HepG2 (cell line): ENCODE measurements around the gene TRIM3. TPM values are rescaled to one million over a fixed set of nuclear protein-coding genes. Genes with fewer than 3 reads are reported as not detected.

Experiments
- ATAC-seq: fragments of 200-7000 bp; cut with Tn5 transposase; 3 replicates; pipeline ENCODE4 v1.9.1; 2020; ENCODE audit warnings: mild to moderate bottlenecking, moderate library complexity
- BruUV-seq: library from RNA; stranded (reverse); fragments of 400-500 nt; replicated peaks from 2 replicates; lab custom pipeline; 2021; lab: Mats Ljungman, UMichigan
- CTCF ChIA-PET: fragments of 300-600 bp; formaldehyde crosslinking; extraction: SDS; loops from one replicate; lab custom pipeline; 2021; ENCODE audit warnings: low total read pairs, inconsistent platforms, low intra/inter-chr PET ratio; lab: Yijun Ruan, JAX
- POLR2A ChIA-PET: fragments of 350-600 bp; sonication (Branson Sonifier 250); formaldehyde crosslinking; loops from one replicate; lab custom pipeline; 2020; ENCODE audit warnings: antibody characterized with exemption, inconsistent platforms; lab: Yijun Ruan, JAX
- DNase-seq: peaks from one replicate; pipeline ENCODE4 v3.0.0-alpha.2; 2015; ENCODE audit warnings: low spot score
- FAIRE-seq: peaks from 3 replicates; lab custom pipeline; 2011; peaks lifted over from hg19 to GRCh38; lab: Jason Lieb, UNC
- H2AFZ ChIP-seq: one replicate; pipeline ENCODE4 v1.6.1; 2011; ENCODE audit warnings: low read length, inconsistent platforms
- H3K27ac ChIP-seq: fragments of 300-600 bp; 3 replicates; pipeline ENCODE4 v1.8.0; 2011; ENCODE audit warnings: mixed run types, mild to moderate bottlenecking, mixed read lengths, low read length, inconsistent platforms; ENCODE audit not compliant: insufficient read depth; ENCODE audit errors: extremely low read length
- H3K27me3 ChIP-seq, 2 experiments: fragments of 200-600 bp in 1 of 2; 2 replicates in 1 of 2; 3 replicates in 1 of 2; pipeline versions ENCODE4 v1.6.0 to v1.8.0; 2011; ENCODE audit warnings: low read length in 2 of 2, mild to moderate bottlenecking in 2 of 2, moderate library complexity in 2 of 2, inconsistent platforms in 1 of 2; ENCODE audit not compliant: insufficient read depth in 2 of 2, control insufficient read depth in 1 of 2
- H3K36me3 ChIP-seq, 2 experiments: fragments of 200-600 bp in 1 of 2; replicated peaks in 1 of 2; 2 replicates in 1 of 2; 3 replicates in 1 of 2; pipeline versions ENCODE4 v1.5.1 to v1.8.0; 2011; ENCODE audit warnings: low read length in 2 of 2, inconsistent platforms in 1 of 2; ENCODE audit not compliant: insufficient read depth in 2 of 2, control insufficient read depth in 1 of 2
- H3K4me1 ChIP-seq: 2 replicates; pipeline ENCODE4 v1.5.1; 2012; ENCODE audit warnings: low read length, inconsistent platforms; ENCODE audit not compliant: insufficient read depth
- H3K4me2 ChIP-seq: 2 replicates; pipeline ENCODE4 v1.6.0; 2011; ENCODE audit warnings: low read depth, low read length, inconsistent platforms
- H3K4me3 ChIP-seq, 3 experiments: fragments of 200-600 bp in 1 of 3; sonication (generic), shearing (Covaris generic) in 1 of 3; replicated peaks in 1 of 3; 2 replicates each; pipeline ENCODE4 v1.5.1; 2011 to 2016; ENCODE audit warnings: low read length in 3 of 3, inconsistent platforms in 2 of 3, low read depth in 2 of 3, mild to moderate bottlenecking in 2 of 3, control low read depth in 1 of 3, mixed read lengths in 1 of 3; ENCODE audit not compliant: insufficient read depth in 1 of 3
- H3K79me2 ChIP-seq: one replicate; pipeline ENCODE4 v1.6.1; 2011; ENCODE audit warnings: low read length, inconsistent platforms; ENCODE audit not compliant: insufficient read depth
- H3K9ac ChIP-seq: 2 replicates; pipeline ENCODE4 v1.6.0; 2011; ENCODE audit warnings: mild to moderate bottlenecking, low read depth, low read length, inconsistent platforms; ENCODE audit not compliant: insufficient read depth
- H3K9me3 ChIP-seq: 2 replicates; pipeline ENCODE4 v1.5.1; 2012; ENCODE audit warnings: mild to moderate bottlenecking, low read length
- H4K20me1 ChIP-seq: 2 replicates; pipeline ENCODE4 v1.6.0; 2011; ENCODE audit warnings: inconsistent platforms, mild to moderate bottlenecking, low read length, moderate library complexity; ENCODE audit not compliant: insufficient read depth
- CCAR2 ChIP-seq: fragments of 200-400 bp; formaldehyde crosslinking; optimal IDR thresholded peaks from 2 replicates; pipeline ENCODE3; 2018; ENCODE audit warnings: low read depth, mild to moderate bottlenecking, low read length, moderate library complexity
- HNF1B ChIP-seq: sonication (generic); formaldehyde crosslinking; IDR thresholded peaks from 2 replicates; pipeline ENCODE4 v1.5.1; 2020; ENCODE audit warnings: mild to moderate bottlenecking, moderate library complexity, missing genetic modification reagents
- JUNB ChIP-seq: sonication (generic); formaldehyde crosslinking; IDR thresholded peaks from 2 replicates; pipeline ENCODE4 v1.8.0; 2022; ENCODE audit warnings: missing genetic modification reagents, mild to moderate bottlenecking, borderline replicate concordance
- ZNF501 ChIP-seq: sonication (generic); formaldehyde crosslinking; IDR thresholded peaks from 2 replicates; pipeline ENCODE4 v1.5.1; 2020; ENCODE audit warnings: mild to moderate bottlenecking, moderate library complexity, missing genetic modification reagents
- WGBS: methylation state at CpG from one replicate; pipeline ENCODE4 v1.1.6; 2017; ENCODE audit warnings: low lambda C conversion rate; 5-methylcytosine and 5-hydroxymethylcytosine counted together
- in situ Hi-C: cut with HindIII; loops from 2 replicates; pipeline ENCODE4 v1.10.0; 2017; ENCODE audit warnings: low pct_unique_long_range_greater_than_20kb; ENCODE audit not compliant: extremely low pct_ligation_motif_present
- intact Hi-C: fragments of 100-400 bp; cut with micrococcal nuclease; formaldehyde crosslinking; loops from one replicate; pipeline ENCODE4 v1.10.0; 2022; ENCODE audit not compliant: unreplicated experiment
- polyA plus RNA-seq, 8 experiments: library from polyadenylated mRNA; depleted of rRNA in 3 of 8; stranded (reverse) in 7 of 8; unstranded in 1 of 8; fragments of >200 nt; fragmentation: Illumina TruSeq in 4 of 8; extraction: Trizol in 4 of 8; gene quantifications; 2 replicates each; pipeline versions ENCODE4 v1.2.1 to v1.2.3, GENCODE V29; 2011 to 2016; ENCODE audit warnings: low read depth in 4 of 8, missing spikeins in 1 of 8, mixed read lengths in 1 of 8; ENCODE audit not compliant: insufficient read depth in 1 of 8
- total RNA-seq, 5 experiments: library from RNA; depleted of rRNA; stranded (reverse); fragments of >200 nt; fragmentation: Illumina TruSeq; extraction: Trizol; gene quantifications; 2 replicates each; pipeline ENCODE4 v1.2.3, GENCODE V29; 2016; ENCODE audit warnings: low read depth in 1 of 5

The TRIM3 gene
- total and polyA plus RNA-seq, 2 of the 13 experiments (the other 11 are each of a cell fraction or from before 2014, with no cell fraction given), result 3.6 to 6.3 TPM

DNA sequence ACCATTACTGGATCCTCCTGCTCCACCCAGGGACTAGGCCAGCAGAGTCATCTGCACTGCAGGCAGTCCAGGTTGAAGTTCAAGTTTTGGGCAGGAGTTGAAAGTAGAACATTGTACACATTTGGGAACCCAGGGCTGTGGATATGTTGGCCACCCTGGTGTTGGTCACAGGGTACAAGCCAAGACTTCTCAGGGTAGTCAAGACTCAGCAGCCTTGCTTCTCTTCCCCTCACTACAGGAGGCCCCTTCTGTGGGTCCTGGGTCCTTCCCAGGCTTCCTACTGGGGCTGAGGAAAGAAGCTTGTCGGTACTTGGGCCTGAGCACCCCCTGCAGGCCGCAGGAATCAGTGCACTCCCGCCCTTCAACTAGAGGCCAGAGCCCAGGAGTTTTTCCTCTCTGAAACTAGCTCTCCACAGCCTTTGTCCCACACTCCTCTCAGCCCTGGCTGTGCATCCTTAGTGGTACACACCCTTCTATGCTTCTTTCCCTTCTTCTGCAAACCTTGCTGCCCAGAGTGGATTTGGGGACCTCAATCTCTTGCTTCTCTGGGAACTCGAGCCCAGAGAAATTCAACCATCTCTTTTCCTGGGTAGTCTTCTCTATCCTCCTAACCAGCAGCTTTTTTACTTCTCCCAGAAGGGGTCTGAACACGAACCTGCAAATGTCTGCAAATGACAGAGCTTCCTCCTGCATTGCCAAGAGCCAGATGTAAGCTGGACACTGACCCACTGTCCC, 30.3 kb downstream of the TRIM3 start (continued):
- TF ChIP-seq HNF1B (CRISPR knock-in tag) (0 out of 2 replicates have a peak, but pooled peaks have one; percentile 25), ZNF501 (CRISPR knock-in tag) (peak; percentile 60)
- TF ChIP-seq, all 625 proteins: peak for 19

DNA sequence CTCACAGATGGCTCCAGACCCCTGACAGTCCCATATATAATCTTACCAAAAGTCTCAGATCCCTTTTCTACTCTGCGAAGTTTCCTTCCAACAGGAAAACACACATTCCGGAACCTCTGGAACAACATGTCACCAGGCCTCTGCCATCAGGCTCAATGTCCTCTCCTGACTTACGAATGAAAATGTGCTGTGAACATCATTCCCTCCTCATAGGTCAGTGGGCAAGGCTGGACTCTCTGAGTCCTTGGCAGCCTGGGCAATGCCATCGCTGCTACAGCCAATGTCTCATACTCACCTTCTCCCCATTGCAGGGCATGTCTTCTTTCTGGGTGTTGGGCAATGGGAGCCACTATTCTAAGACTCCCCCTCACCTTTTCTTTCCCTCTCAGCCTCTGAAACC, 31.3 kb downstream of the TRIM3 start:
- no peaks in the 10 kb centered on the region for H4K20me1 ChIP-seq
- no peak overlapping the region for H3K4me2 ChIP-seq
- 71% methylated on average over 4 of the region's 4 CpGs for WGBS
- no TSS peak for BruUV-seq
- in situ Hi-C loops, result loop anchor here (5.0 kb wide), 1 partner anchor 60 kb away; no protein-coding TSS in a partner anchor
- H3K9me3 ChIP-seq, result no peaks in the 10 kb centered on the region
- FAIRE-seq, result no peak
- TF ChIP-seq CCAR2 (no peak), JUNB (CRISPR knock-in tag) (no peak)
- TF ChIP-seq, all 625 proteins: peak for 0
- peaks cover 59% of the 10 kb centered on the region for H3K4me1 ChIP-seq
- H3K9ac ChIP-seq, result no peak overlapping the region
- ChIA-PET CTCF (no interaction called here), POLR2A (interaction anchor here (1.4 to 2.7 kb wide), 2 partner anchors 26 to 55 kb away, joined by 4 to 14 read pairs; no protein-coding TSS in a partner anchor)
- no peaks in the 10 kb centered on the region; a peak in 1 of 5 replicates for H3K27me3 ChIP-seq
- no peak overlapping the region for H3K27ac ChIP-seq
- no peaks in the 10 kb centered on the region for H3K36me3 ChIP-seq
- H2AFZ ChIP-seq, result no peak overlapping the region
- DNase-seq, result no peak
- no peak overlapping the region for H3K4me3 ChIP-seq
- no peak for ATAC-seq
- intact Hi-C loops, result loop anchor here (5.0 kb wide), 1 partner anchor 50 kb away; the partner anchor contains the start of gene SMPD1
- H3K79me2 ChIP-seq, result no peaks in the 10 kb centered on the region
